Activated effector memory CD4-positive, alpha-beta T cell treated with anti-CD3 and anti-CD28 coated beads, Interleukin-2, amount 50 U/mL, for 16 hours (primary cell): Measurements from ENCODE around the gene ELFN1.
"Not testable (repeated sequence)": the region's sequence is repeated elsewhere in the genome, so short reads cannot be mapped to it uniquely, and the experiment has no call there.

Source experiments
- DNase-seq: peaks from one replicate; pipeline ENCODE4 v3.0.0-alpha.2; 2020

The ELFN1 gene

GRCh38 chr7:1762238-1762945 is 92.3 kb downstream of the ELFN1 start:
- peak; percentile 34 for DNase-seq

GRCh38 chr7:1763033-1763432 is 93.0 kb downstream of the ELFN1 start:
- DNase-seq: peak; percentile 36

GRCh38 chr7:1763911-1764310 is 93.8 kb downstream of the ELFN1 start:
- not testable (repeated sequence) for DNase-seq

- no peak for DNase-seq
Measured at GRCh38 chr7:1765336-1765735, 95.3 kb downstream of the ELFN1 start.

- no peak for DNase-seq
Measured at GRCh38 chr7:1767524-1767923, 97.4 kb downstream of the ELFN1 start.

GRCh38 chr7:1768832-1769231 is 98.8 kb downstream of the ELFN1 start:
- DNase-seq: no peak

- DNase-seq: no peak
Measured at GRCh38 chr7:1769286-1770200, 99.5 kb downstream of the ELFN1 start.

- DNase-seq: no peak
Measured at GRCh38 chr7:1770331-1770730, 100.3 kb downstream of the ELFN1 start.

- no peak for DNase-seq
Measured at GRCh38 chr7:1775389-1775788, 105.3 kb downstream of the ELFN1 start.

- DNase-seq: no peak
Measured at GRCh38 chr7:1777122-1777521, 107.0 kb downstream of the ELFN1 start.

GRCh38 chr7:1779445-1779844 is 109.4 kb downstream of the ELFN1 start:
- no peak for DNase-seq

GRCh38 chr7:1781369-1781768 is 111.3 kb downstream of the ELFN1 start:
- DNase-seq: no peak

- no peak for DNase-seq
Measured at GRCh38 chr7:1785839-1786238, 115.8 kb downstream of the ELFN1 start.

- DNase-seq: no peak
Measured at GRCh38 chr7:1787241-1787640, 117.2 kb downstream of the ELFN1 start.

- DNase-seq: no peak
Measured at GRCh38 chr7:1787681-1788235, 117.7 kb downstream of the ELFN1 start.

GRCh38 chr7:1794888-1795542 is 124.9 kb downstream of the ELFN1 start:
- no peak for DNase-seq
